Naive thymus-derived CD8-positive, alpha-beta T cell (primary cell): ENCODE results near the gene EPM2A. TPM values are rescaled to one million over a fixed set of nuclear protein-coding genes. Genes with fewer than 3 reads are reported as not detected.
"Not testable (repeated sequence)": the region's sequence is repeated elsewhere in the genome, so short reads cannot be mapped to it uniquely, and the experiment has no call there.

Source experiments
- ATAC-seq, 2 donors: fragments of 150-1000 bp; cut with Tn5 transposase in 1 of 2; sonication (Bioruptor Pico), chemical (Tn5 transposase) in 1 of 2; 1 replicate in 1 of 2; 2 replicates in 1 of 2; pipeline ENCODE4 v1.10.0; 2021; ENCODE audit warnings: mild to moderate bottlenecking in 2 of 2, moderate library complexity in 2 of 2
- POLR2A ChIA-PET: fragments of 350-600 bp; sonication (Branson Sonifier 250); formaldehyde crosslinking; loops from one replicate; lab custom pipeline; 2021; ENCODE audit warnings: antibody characterized with exemption; lab: Charles Lee
- DNase-seq, 10 donors: peaks; one replicate each; pipeline versions ENCODE4 v3.0.0 to v3.0.0-alpha.2; 2020 to 2022
- H3K27ac Mint-ChIP-seq, 10 donors: one replicate each; pipeline ENCODE4 v1.8.0; 2020 to 2022; ENCODE audit warnings: mild to moderate bottlenecking in 10 of 10, mixed read lengths in 10 of 10, moderate library complexity in 4 of 10, inconsistent platforms in 1 of 10
- H3K27me3 Mint-ChIP-seq, 5 donors: one replicate each; pipeline ENCODE4 v1.8.0; 2021 to 2022; ENCODE audit warnings: mixed read lengths in 5 of 5
- H3K36me3 Mint-ChIP-seq, 3 donors: one replicate each; pipeline ENCODE4 v1.8.0; 2020 to 2022; ENCODE audit warnings: mixed read lengths in 3 of 3, mild to moderate bottlenecking in 2 of 3, inconsistent platforms in 1 of 3
- H3K4me1 Mint-ChIP-seq, 4 donors: one replicate each; pipeline ENCODE4 v1.8.0; 2021 to 2022; ENCODE audit warnings: mixed read lengths in 4 of 4
- H3K4me3 Mint-ChIP-seq, 10 donors: one replicate each; pipeline ENCODE4 v1.8.0; 2020 to 2022; ENCODE audit warnings: mild to moderate bottlenecking in 10 of 10, mixed read lengths in 10 of 10, moderate library complexity in 6 of 10, inconsistent platforms in 1 of 10
- H3K9me3 Mint-ChIP-seq, 9 donors: one replicate each; pipeline ENCODE4 v1.8.0; 2020 to 2022; ENCODE audit warnings: mixed read lengths in 9 of 9, mild to moderate bottlenecking in 3 of 9, inconsistent platforms in 1 of 9, moderate library complexity in 1 of 9
- polyA plus RNA-seq, 3 donors: library from polyadenylated mRNA; unstranded; fragments of 300-500 nt; fragmentation: Illumina TruSeq; gene quantifications; one replicate each; pipeline ENCODE4 v1.2.3, GENCODE V29; 2021
- total RNA-seq, 8 experiments: library from RNA in 2 of 8; stranded (reverse) in 2 of 8; gene quantifications; one replicate each; pipeline ENCODE4 v1.2.3 and lab custom pipeline; 2021 to 2026

EPM2A gene
- total and polyA plus RNA-seq, 5 experiments from 2014 or later, result 4.6 to 16.5 (median 8.4) TPM

DNA sequence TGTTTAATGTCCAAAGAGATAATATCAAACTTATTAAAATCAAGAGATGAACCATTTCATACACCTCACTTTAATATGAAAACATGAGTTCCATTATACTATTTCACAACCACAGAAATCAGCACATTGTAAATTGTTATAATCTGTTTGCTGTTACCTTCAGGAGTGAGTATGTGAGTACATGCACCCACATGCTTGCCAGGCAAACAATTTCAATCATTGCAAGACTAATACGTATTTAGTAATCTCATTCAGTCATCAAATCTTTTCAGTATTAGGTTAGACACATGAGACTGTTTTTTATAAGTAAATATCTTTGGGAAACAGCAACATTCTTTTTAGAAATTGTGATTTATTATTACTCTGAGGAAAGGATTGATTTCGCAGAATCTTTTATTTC is 9.3 kb upstream of the EPM2A start:
- H3K36me3 Mint-ChIP-seq, result peaks cover 3 to 16% (median 11%) of the 10 kb centered on the region in 3 donors
- H3K4me1 Mint-ChIP-seq, result peaks cover 0 to 3% (median under 1%) of the 10 kb centered on the region in 4 donors
- no peaks in the 10 kb centered on the region for H3K9me3 Mint-ChIP-seq
- H3K4me3 Mint-ChIP-seq, result no peak overlapping the region
- H3K27me3 Mint-ChIP-seq, result peaks cover 0 to 4% (median 0%) of the 10 kb centered on the region in 5 donors
- no peak overlapping the region for H3K27ac Mint-ChIP-seq
- DNase-seq (no peak), ATAC-seq (no peak)
- POLR2A ChIA-PET, result interaction anchor here (1.2 kb wide), 1 partner anchor 9 kb away, joined by 4 read pairs; the partner anchor contains the start of gene EPM2A

DNA sequence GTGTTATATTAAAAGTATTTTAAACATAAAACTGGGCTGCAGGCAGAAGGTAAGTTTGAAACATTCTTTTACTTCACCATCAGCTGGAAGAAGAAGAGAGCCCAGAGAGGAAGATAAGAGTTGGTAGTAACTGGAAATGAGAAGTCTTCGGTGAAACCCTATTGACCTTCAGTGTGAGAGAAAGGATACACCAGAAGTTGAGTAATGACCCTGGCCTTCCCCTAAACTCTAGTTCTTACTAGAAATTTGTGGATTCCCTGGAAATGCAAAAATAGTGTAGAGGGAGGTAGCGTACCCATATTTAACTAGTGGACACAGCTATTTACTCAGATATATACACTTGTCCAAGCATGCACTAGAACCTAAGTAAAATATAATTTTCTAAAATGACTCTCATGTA is 8.0 kb upstream of the EPM2A start:
- H3K27ac Mint-ChIP-seq, result no peak overlapping the region
- peaks cover 0 to 4% (median 0%) of the 10 kb centered on the region in 5 donors for H3K27me3 Mint-ChIP-seq
- no peaks in the 10 kb centered on the region for H3K9me3 Mint-ChIP-seq
- no peak for ATAC-seq
- no peak for DNase-seq
- no peaks in the 10 kb centered on the region for H3K4me1 Mint-ChIP-seq
- H3K4me3 Mint-ChIP-seq, result no peak overlapping the region
- H3K36me3 Mint-ChIP-seq, result peaks cover 3 to 13% (median 11%) of the 10 kb centered on the region in 3 donors
- POLR2A ChIA-PET, result interaction anchor here (1.2 kb wide), 1 partner anchor 8 kb away, joined by 4 read pairs; the partner anchor contains the start of gene EPM2A

GRCh38 chr6:145742472-145742871 is 7.2 kb upstream of the EPM2A start:
- H3K27ac Mint-ChIP-seq, H3K4me1 Mint-ChIP-seq, ATAC-seq, H3K27me3 Mint-ChIP-seq, H3K36me3 Mint-ChIP-seq, POLR2A ChIA-PET, H3K9me3 Mint-ChIP-seq, DNase-seq, H3K4me3 Mint-ChIP-seq: not testable (repeated sequence)

- POLR2A ChIA-PET, ATAC-seq, H3K9me3 Mint-ChIP-seq, H3K27me3 Mint-ChIP-seq, DNase-seq, H3K36me3 Mint-ChIP-seq: not testable (repeated sequence)
- H3K4me3 Mint-ChIP-seq, result peak overlapping the region in 1 of 10 donors; percentile 29
- peaks cover 0 to 17% (median 9%) of the 10 kb centered on the region in 4 donors for H3K4me1 Mint-ChIP-seq
- peak overlapping the region in 2 of 10 donors; percentile 63 to 83 for H3K27ac Mint-ChIP-seq
Observed at GRCh38 chr6:145739685-145740084, 4.4 kb upstream of the EPM2A start.

DNA sequence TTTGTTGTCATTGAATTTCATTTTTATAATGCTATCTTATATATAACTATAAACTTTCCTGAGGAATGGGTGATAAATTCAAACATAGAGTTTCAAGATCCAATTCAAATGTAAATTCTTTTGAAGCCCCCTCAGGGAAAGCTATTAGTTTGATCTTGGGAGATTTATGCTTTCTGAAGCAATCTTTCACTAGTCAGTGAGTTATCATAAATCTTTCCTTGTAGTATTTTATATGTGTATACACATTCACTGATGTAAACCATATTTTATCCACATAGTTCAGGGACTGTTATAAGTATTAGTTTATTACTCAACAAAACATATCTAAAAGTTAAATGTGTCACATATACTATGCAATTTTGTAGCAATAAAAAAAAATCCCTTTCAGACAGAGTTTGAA is 2.9 kb upstream of the EPM2A start:
- Mint-ChIP-seq H3K27me3 (no peaks in the 10 kb centered on the region), H3K4me1 (peaks cover 1 to 28% (median 11%) of the 10 kb centered on the region in 4 donors), H3K27ac (peak overlapping the region in 1 of 10 donors; percentile 100), H3K4me3 (no peak overlapping the region), H3K36me3 (no peaks in the 10 kb centered on the region), H3K9me3 (no peaks in the 10 kb centered on the region)
- no peak for DNase-seq
- POLR2A ChIA-PET, result no interaction called here
- ATAC-seq, result no peak

- DNase-seq, result peak in 1 of 10 donors; percentile 5
- ATAC-seq, result no peak
- Mint-ChIP-seq H3K9me3 (no peaks in the 10 kb centered on the region), H3K27ac (peak overlapping the region; percentile 87 to 100 (median 99)), H3K4me1 (peaks cover 1 to 31% (median 11%) of the 10 kb centered on the region in 4 donors), H3K27me3 (no peaks in the 10 kb centered on the region), H3K36me3 (no peaks in the 10 kb centered on the region), H3K4me3 (peak overlapping the region; percentile 36 to 100 (median 96))
- POLR2A ChIA-PET, result interaction anchor here (0.8 to 3.0 kb wide), 2 partner anchors 78 to 228 kb away, joined by 3 to 46 read pairs; partner anchors contain the start of genes FBXO30 and SHPRH
Observed at GRCh38 chr6:145736661-145737144, 1.4 kb upstream of the EPM2A start.

DNA sequence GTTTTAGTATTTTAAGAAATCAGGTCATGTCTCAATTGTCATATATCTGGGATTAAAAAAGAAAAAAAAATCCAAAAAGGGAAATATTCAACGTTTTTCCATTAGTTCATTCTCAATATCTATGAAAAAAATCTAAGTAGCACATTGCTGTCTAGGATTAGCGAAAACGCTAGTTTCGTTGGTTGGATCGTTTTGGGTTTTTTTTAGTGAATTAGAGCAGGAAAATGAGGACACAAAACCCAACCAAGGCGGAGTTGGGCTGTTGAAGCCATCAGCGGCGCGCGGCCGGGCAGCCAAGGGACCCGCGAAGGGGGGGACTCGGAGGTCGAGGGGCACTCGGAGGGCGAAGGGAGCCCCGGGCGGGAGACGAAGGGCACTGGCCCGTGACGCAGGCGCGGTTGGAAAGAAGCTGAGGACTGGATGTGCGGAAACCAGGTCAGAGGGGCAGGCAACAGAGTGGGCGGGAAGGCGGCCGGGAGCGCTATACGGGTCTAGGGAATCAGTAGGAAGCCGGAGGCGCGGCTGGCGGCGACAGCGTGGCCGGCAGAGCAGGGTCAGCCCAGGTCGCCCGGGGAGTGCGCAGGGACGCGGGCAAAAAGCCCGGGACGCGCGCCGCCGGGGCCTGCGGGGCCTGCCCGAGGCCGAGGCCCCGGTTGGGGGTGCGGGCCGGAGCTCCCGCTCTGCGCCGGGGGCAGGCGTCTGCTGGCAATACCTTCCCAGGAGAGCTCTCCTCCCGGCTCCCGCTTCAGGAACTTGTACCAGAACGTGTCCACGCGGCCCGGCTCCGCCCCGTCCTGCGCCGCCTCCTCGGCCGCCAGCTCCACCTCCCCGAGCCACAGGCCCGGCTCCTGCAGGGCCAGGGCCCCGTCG is 599 bp downstream of the EPM2A start:
- Mint-ChIP-seq H3K4me3 (peak overlapping the region; percentile 93 to 100 (median 98)), H3K27ac (peak overlapping the region; percentile 94 to 99 (median 98))

DNA sequence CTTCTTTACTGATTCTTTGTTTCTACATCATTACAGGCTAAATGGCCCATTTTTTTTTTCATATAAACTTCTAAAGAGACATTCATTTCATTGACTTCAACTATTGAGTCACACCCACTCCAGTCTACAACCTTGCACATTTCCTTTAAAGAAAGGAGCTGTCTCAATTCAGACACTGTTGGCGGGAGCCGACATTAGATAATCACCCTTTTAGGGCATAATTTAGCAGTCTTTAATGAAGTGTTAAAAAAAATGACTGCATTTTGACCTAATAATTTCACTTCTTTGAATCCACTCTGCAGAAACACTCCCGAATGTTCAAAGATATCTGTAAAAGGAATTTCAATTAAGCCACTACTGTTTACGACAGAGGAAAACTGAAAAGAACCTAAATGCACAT is 1.5 kb downstream of the EPM2A start:
- Mint-ChIP-seq H3K4me1 (peaks cover 7 to 47% (median 23%) of the 10 kb centered on the region in 4 donors), H3K9me3 (peaks cover 0 to 11% (median 2%) of the 10 kb centered on the region in 9 donors), H3K36me3 (peaks cover 2 to 14% (median 9%) of the 10 kb centered on the region in 3 donors), H3K27ac (peak overlapping the region in 9 of 10 donors; percentile 20 to 99 (median 56)), H3K27me3 (no peaks in the 10 kb centered on the region), H3K4me3 (peak overlapping the region; percentile 44 to 100 (median 96))
- no peak for ATAC-seq
- no peak for DNase-seq
- POLR2A ChIA-PET, result interaction anchor here (0.8 to 2.3 kb wide), 2 partner anchors 231 to 1469 kb away, joined by 3 to 9 read pairs; partner anchors contain the start of gene SHPRH

More for the DNA sequence above, 599 bp downstream of the EPM2A start:
- peak; percentile 59 to 69 for ATAC-seq
- peak; percentile 52 to 86 (median 68) for DNase-seq
- H3K36me3 Mint-ChIP-seq, result peaks cover 2 to 6% (median 5%) of the 10 kb centered on the region in 3 donors
- peaks cover 4 to 45% (median 23%) of the 10 kb centered on the region in 4 donors for H3K4me1 Mint-ChIP-seq
- POLR2A ChIA-PET, result interaction anchor here (0.7 to 3.0 kb wide), 11 partner anchors 9 to 1892 kb away, joined by 3 to 54 read pairs (median 5); partner anchors contain the start of genes FBXO30, LTV1, SHPRH and STXBP5
- H3K27me3 Mint-ChIP-seq, result no peaks in the 10 kb centered on the region
- H3K9me3 Mint-ChIP-seq, result peaks cover 0 to 6% (median 0%) of the 10 kb centered on the region in 9 donors

DNA sequence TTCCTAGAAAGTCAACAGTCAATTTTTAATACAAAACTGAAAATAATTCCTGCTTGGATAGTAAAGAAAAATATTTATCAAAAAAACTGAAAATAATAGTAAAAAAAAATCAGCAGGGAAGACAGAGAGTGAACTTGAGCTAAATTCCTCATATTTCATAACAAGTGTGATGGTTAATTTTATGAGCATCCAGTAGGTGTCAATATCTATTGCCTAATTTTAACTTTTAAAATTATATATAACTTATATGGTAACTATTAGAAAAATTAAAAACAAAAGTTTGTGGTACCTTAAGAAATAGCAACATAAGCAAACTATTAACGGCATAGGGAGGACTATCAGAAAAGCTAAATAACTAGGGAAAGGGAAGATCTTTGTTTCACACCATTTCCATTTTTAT is 2.1 kb downstream of the EPM2A start:
- no peak for ATAC-seq

DNA sequence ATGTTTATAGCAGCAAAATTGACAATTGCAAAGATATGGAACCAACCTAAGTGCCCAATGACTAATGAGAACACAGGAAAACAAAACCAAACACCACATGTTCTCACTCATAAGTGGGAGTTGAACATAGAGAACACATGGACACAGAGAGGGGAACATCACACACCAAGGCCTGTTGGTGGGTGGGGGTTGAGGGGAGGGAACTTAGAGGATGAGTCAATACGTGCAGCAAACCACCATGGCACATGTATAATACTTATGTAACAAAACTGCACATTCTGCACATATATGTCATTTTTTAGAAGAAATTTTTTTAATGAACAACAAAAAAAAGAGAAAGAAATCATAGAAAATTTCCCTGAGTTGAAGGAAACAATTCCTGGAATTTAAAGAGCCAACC is 3.9 kb downstream of the EPM2A start:
- ATAC-seq (no peak), DNase-seq (no peak)

More for the DNA sequence above, 2.1 kb downstream of the EPM2A start:
- POLR2A ChIA-PET, result interaction anchor here (0.8 kb wide), 1 partner anchor 231 kb away, joined by 3 read pairs; the partner anchor contains the start of gene SHPRH
- no peak for DNase-seq
- Mint-ChIP-seq H3K9me3 (peaks cover 0 to 17% (median 2%) of the 10 kb centered on the region in 9 donors), H3K27me3 (no peaks in the 10 kb centered on the region), H3K4me1 (peaks cover 7 to 47% (median 23%) of the 10 kb centered on the region in 4 donors), H3K27ac (no peak overlapping the region), H3K4me3 (no peak overlapping the region), H3K36me3 (peaks cover 2 to 15% (median 13%) of the 10 kb centered on the region in 3 donors)

GRCh38 chr6:145729887-145730286 is 5.4 kb downstream of the EPM2A start:
- H3K27ac Mint-ChIP-seq, result no peak overlapping the region
- H3K27me3 Mint-ChIP-seq, result no peaks in the 10 kb centered on the region
- POLR2A ChIA-PET, result no interaction called here
- peaks cover 7 to 34% (median 14%) of the 10 kb centered on the region in 4 donors for H3K4me1 Mint-ChIP-seq
- peaks cover 0 to 21% (median 4%) of the 10 kb centered on the region in 9 donors for H3K9me3 Mint-ChIP-seq
- no peak overlapping the region for H3K4me3 Mint-ChIP-seq
- H3K36me3 Mint-ChIP-seq, result peaks cover 2 to 18% (median 15%) of the 10 kb centered on the region in 3 donors
- no peak for ATAC-seq
- no peak for DNase-seq

More for the DNA sequence above, 3.9 kb downstream of the EPM2A start:
- POLR2A ChIA-PET, result interaction anchor here (0.7 kb wide), 1 partner anchor 9 kb away, joined by 3 read pairs; no protein-coding TSS in a partner anchor
- H3K4me3 Mint-ChIP-seq, result no peak overlapping the region
- peaks cover 7 to 41% (median 15%) of the 10 kb centered on the region in 4 donors for H3K4me1 Mint-ChIP-seq
- no peaks in the 10 kb centered on the region for H3K27me3 Mint-ChIP-seq
- peaks cover 2 to 18% (median 15%) of the 10 kb centered on the region in 3 donors for H3K36me3 Mint-ChIP-seq
- H3K9me3 Mint-ChIP-seq, result peaks cover 0 to 21% (median 2%) of the 10 kb centered on the region in 9 donors
- peak overlapping the region in 3 of 10 donors; percentile 26 to 52 (median 27) for H3K27ac Mint-ChIP-seq
